ENCODE measurements around the gene S100A16. TPM values are rescaled to one million over a fixed set of nuclear protein-coding genes. Genes with fewer than 3 reads are reported as not detected.

S100A16 gene
- total RNA-seq, 1 donor from 2014 or later: 1,016 TPM

DNA sequence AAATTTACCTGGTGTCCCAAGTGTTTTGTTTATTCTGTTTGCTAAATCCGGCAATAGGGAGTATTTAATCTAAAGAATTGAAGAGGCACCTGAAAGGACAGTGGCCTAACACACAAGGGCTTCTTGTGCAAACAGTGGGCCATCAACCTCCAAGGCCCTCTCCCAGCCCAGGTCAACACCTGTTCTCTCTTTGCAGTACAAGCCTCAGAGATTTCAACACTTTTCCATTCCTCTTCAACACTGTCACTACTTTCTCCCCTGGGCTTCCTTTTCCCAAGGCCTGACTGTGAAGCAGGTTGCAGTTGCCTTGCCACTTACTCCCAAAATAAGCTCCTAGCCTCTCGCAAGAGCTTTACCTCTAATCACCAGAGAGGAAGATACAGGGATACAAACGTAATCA, 42.4 kb upstream of the S100A16 start:
- TF ChIP-seq, protein P1, sequence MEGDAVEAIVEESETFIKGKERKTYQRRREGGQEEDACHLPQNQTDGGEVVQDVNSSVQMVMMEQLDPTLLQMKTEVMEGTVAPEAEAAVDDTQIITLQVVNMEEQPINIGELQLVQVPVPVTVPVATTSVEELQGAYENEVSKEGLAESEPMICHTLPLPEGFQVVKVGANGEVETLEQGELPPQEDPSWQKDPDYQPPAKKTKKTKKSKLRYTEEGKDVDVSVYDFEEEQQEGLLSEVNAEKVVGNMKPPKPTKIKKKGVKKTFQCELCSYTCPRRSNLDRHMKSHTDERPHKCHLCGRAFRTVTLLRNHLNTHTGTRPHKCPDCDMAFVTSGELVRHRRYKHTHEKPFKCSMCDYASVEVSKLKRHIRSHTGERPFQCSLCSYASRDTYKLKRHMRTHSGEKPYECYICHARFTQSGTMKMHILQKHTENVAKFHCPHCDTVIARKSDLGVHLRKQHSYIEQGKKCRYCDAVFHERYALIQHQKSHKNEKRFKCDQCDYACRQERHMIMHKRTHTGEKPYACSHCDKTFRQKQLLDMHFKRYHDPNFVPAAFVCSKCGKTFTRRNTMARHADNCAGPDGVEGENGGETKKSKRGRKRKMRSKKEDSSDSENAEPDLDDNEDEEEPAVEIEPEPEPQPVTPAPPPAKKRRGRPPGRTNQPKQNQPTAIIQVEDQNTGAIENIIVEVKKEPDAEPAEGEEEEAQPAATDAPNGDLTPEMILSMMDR (conservative IDR thresholded peaks at IDR 0.05; ENCODE audit: low read depth, low read length): no peak
- H3K4me3 ChIP-seq (ENCODE audit: low read depth, low read length): no peak overlapping the region

DNA sequence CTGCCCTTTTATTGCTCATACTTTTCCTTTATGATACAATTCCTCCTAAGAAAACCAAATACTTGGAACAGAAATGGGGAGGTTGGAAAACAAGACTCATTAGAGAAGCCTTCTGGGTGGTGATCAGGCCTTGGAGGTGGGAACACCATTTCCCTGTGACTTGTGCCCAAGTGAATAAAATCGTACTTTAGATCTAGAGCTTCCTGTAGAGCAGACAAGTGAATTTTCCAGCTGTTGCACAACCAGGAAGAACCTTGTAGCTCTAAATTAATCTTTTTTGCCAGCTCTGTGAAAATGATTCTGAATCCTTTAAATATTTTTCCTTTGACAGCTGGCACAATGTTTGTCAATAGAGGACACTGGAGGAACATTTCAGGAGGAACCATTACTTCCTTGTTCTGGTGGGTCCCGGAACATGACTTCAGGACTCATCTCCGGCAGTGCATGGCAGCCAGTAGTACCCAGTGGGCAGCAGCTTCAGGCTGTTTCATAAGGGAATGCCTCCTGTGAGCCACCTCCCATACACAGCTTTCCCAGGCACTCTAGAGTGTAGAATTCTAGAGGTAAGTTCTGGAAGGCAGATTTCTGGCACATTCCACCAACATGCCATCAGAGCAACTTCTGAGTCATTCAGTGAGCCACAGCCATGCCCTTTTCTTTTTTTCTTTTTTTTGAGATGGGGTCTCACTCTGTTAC, 40.0 kb upstream of the S100A16 start:
- no peak overlapping the region for H3K4me3 ChIP-seq (ENCODE audit: low read depth, low read length)
- peak; percentile 85 for DNase-seq (ENCODE audit: low read depth)
- TF ChIP-seq, protein P1 (conservative IDR thresholded peaks at IDR 0.05; ENCODE audit: low read depth, low read length): no peak

More for the DNA sequence above, 42.4 kb upstream of the S100A16 start:
- no peak for DNase-seq (ENCODE audit: low read depth)

DNA sequence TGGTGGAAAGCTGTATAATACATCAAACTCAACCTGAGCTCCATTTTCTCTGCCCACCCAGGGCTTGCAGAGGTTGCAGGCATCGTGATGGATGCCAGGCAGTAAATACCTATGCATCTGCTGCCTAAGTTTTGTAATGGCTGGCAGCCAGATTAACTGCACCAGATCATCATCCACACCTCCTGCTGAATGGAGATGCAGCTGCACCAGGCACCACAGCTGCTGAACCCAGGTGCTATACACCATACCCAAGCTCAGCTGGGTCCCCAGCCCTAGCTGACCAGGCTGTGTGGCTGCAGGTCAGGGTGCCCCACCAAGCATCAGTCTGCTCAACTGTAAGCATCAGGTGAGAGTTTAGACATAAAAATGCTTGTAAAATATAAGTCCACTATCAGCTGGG, 38.8 kb upstream of the S100A16 start:
- no peak for DNase-seq (ENCODE audit: low read depth)
- TF ChIP-seq, protein P1 (conservative IDR thresholded peaks at IDR 0.05; ENCODE audit: low read depth, low read length): no peak
- H3K4me3 ChIP-seq (ENCODE audit: low read depth, low read length): no peak overlapping the region

DNA sequence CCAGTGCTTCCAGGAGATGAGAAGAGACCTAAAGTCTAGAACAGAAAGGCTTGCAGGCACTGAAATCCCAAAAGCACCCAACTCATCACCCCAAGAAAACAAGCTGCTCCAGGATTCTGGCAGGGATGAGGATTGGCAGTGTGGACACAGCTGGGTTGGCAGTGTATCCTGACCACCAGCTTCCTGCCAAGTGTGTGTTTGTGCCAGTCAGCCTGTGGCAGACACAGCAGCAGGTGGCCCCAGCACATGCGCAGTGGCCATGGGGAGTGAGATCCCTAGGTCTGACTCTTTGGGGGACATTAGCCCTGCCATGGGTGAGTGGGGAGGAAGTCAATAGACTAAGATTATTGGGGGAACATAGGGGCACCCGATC, 36.9 kb upstream of the S100A16 start:
- H3K4me3 ChIP-seq (ENCODE audit: low read depth, low read length): no peak overlapping the region
- TF ChIP-seq, protein P1 (conservative IDR thresholded peaks at IDR 0.05; ENCODE audit: low read depth, low read length): no peak
- no peak for DNase-seq (ENCODE audit: low read depth)

DNA sequence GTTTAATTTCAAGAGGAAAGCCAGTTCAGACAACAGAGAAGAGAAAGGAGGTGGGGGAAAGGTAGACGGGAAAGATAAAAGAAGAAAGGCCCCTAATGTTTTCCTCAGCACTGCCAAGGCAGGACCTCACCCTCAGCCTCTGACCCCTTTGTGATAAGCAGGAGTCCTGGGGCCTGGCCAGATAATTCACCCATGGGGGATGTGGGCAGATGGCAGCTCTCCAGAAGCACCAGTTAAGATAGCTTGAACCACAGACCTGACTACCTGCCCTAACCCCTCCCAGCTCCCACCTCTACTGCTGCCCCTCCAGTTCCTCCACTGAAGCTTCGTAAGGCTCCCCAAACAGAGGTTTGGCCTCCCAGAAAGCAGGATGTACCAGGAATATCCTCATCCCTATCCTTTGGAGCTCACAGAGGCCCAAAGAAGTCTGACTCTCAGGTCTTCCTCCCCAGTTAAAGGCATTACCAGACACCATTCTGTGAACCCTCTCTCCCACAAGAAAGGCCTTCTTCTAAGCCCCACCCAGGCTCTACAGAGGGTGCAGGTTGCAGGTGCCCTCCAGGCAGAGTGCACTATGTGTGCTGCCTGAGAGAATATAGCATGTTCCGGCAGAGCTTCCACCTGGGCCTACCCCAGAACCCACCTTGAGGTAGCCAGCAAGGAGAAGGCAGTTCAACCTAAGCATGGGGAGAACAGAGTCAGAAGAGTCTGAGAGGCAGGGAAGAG, 36.4 kb upstream of the S100A16 start:
- no peak overlapping the region for H3K4me3 ChIP-seq (ENCODE audit: low read depth, low read length)
- TF ChIP-seq, protein P1 (conservative IDR thresholded peaks at IDR 0.05; ENCODE audit: low read depth, low read length): no peak
- DNase-seq (ENCODE audit: low read depth): no peak

DNA sequence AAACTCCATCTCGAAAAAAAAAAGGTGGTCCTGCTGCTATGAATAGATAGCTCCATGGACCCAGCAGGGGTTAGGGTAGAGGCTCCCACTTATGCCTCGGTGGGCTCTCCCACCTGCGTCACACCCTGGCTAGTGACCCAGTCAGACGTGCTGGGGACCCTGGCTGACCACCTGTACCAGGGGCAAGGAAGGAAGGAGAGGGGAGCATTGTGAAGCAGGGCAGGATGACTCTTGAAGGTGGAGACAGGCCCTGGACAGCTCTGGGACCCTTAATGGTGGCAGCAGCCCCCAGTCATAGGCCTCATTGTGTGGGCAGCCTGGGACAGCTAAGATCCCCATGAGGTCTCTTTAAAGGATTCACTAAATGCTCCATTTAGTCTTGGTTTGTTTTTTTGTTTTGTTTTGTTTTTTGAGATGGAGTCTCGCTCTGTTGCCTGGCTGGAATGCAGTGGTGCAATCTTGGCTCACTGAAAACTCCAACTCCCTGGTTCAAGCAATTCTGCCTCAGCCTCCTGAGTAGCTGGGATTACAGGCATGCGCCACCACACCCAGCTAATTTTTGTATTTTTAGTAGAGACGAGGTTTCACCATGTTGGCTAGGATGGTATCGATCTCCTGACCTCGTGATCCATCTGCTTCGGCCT, 35.2 kb upstream of the S100A16 start:
- DNase-seq (ENCODE audit: low read depth): no peak
- TF ChIP-seq, protein P1 (conservative IDR thresholded peaks at IDR 0.05; ENCODE audit: low read depth, low read length): no peak
- H3K4me3 ChIP-seq (ENCODE audit: low read depth, low read length): no peak overlapping the region
